HL-60 (cell line): ENCODE results near the gene INSC.

Source experiments
- GABPA ChIP-seq: IDR thresholded peaks from 2 replicates; pipeline ENCODE4 v1.6.1; 2012; ENCODE audit warnings: low read depth
- POLR2AphosphoS5 ChIP-seq: IDR thresholded peaks from 2 replicates; pipeline ENCODE4 v1.6.1; 2012; ENCODE audit warnings: low read depth
- SPI1 ChIP-seq: IDR thresholded peaks from 2 replicates; pipeline ENCODE4 v1.6.1; 2012; ENCODE audit warnings: low read depth, mild to moderate bottlenecking, borderline replicate concordance
- TF ChIP-seq, protein P1 (sequence below): IDR thresholded peaks from one replicate; pipeline ENCODE4 v1.5.1; 2011; ENCODE audit warnings: low read length, control low read depth, inconsistent platforms; ENCODE audit not compliant: insufficient read depth
- TF ChIP-seq, protein P2 (sequence below): IDR thresholded peaks from 2 replicates; pipeline ENCODE4 v1.6.1; 2012; ENCODE audit warnings: low read depth; ENCODE audit not compliant: insufficient replicate concordance

DNA sequence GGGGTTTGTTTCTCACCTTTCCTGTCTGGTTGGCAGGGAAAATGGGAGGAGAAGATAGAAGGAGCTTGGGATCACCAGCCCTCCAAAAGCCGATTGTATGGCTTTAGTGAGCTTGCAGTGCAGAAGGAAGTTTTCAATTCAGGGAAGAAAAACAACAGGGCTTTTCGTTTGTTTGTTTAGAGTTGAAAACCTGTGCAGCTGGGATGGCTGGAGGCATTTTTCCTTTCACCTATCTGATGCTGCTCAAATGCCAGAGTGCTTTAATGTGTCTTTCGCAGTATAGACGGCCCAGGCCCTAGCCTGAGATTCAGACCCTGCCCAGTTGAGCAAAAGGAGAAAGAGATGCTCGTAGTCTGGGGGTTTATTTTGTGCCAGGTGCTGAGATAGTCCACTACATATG, 87.9 kb downstream of the INSC start:
- TF ChIP-seq POLR2AphosphoS5 (no peak), SPI1 (no peak), GABPA (no peak)
- TF ChIP-seq, protein P1, sequence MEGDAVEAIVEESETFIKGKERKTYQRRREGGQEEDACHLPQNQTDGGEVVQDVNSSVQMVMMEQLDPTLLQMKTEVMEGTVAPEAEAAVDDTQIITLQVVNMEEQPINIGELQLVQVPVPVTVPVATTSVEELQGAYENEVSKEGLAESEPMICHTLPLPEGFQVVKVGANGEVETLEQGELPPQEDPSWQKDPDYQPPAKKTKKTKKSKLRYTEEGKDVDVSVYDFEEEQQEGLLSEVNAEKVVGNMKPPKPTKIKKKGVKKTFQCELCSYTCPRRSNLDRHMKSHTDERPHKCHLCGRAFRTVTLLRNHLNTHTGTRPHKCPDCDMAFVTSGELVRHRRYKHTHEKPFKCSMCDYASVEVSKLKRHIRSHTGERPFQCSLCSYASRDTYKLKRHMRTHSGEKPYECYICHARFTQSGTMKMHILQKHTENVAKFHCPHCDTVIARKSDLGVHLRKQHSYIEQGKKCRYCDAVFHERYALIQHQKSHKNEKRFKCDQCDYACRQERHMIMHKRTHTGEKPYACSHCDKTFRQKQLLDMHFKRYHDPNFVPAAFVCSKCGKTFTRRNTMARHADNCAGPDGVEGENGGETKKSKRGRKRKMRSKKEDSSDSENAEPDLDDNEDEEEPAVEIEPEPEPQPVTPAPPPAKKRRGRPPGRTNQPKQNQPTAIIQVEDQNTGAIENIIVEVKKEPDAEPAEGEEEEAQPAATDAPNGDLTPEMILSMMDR = no peak
- TF ChIP-seq, protein P2, sequence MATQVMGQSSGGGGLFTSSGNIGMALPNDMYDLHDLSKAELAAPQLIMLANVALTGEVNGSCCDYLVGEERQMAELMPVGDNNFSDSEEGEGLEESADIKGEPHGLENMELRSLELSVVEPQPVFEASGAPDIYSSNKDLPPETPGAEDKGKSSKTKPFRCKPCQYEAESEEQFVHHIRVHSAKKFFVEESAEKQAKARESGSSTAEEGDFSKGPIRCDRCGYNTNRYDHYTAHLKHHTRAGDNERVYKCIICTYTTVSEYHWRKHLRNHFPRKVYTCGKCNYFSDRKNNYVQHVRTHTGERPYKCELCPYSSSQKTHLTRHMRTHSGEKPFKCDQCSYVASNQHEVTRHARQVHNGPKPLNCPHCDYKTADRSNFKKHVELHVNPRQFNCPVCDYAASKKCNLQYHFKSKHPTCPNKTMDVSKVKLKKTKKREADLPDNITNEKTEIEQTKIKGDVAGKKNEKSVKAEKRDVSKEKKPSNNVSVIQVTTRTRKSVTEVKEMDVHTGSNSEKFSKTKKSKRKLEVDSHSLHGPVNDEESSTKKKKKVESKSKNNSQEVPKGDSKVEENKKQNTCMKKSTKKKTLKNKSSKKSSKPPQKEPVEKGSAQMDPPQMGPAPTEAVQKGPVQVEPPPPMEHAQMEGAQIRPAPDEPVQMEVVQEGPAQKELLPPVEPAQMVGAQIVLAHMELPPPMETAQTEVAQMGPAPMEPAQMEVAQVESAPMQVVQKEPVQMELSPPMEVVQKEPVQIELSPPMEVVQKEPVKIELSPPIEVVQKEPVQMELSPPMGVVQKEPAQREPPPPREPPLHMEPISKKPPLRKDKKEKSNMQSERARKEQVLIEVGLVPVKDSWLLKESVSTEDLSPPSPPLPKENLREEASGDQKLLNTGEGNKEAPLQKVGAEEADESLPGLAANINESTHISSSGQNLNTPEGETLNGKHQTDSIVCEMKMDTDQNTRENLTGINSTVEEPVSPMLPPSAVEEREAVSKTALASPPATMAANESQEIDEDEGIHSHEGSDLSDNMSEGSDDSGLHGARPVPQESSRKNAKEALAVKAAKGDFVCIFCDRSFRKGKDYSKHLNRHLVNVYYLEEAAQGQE = no peak
